Head of caudate nucleus (tissue), 42 donors: ENCODE results near the gene CHCHD6.

Source experiments
- DNase-seq, 42 donors: peaks; one replicate each; pipeline versions ENCODE4 v3.0.0 to v3.0.0-alpha.2; 2020 to 2021; ENCODE audit warnings: mixed read lengths in 7 of 42
- intact Hi-C: fragments of 100-400 bp; cut with DNase I; formaldehyde crosslinking; loops from one replicate; pipeline ENCODE4 v1.15.0; 2022

The CHCHD6 gene

DNA sequence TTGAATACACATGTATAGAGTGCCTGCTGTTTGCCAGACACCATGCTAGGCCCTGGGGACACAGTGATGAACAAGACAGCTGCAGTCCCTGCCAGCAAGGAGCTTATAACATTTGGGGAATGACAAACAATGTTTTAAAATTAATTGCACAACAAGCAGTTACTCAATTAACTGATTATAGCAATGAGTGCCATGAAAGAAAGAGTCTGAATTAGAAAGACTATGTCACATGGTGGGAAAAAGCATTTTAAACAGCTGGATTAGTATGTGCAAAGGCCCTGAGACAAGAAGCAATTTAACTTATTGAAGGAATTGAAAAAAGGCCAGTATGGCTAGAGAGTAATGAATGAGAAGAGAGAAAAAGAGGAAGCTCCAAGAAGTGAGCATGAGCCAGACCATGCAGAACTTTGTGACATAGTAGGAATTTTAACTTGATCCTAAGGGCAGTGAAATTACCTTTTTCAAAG, 214.3 kb downstream of the CHCHD6 start:
- no peak for DNase-seq

DNA sequence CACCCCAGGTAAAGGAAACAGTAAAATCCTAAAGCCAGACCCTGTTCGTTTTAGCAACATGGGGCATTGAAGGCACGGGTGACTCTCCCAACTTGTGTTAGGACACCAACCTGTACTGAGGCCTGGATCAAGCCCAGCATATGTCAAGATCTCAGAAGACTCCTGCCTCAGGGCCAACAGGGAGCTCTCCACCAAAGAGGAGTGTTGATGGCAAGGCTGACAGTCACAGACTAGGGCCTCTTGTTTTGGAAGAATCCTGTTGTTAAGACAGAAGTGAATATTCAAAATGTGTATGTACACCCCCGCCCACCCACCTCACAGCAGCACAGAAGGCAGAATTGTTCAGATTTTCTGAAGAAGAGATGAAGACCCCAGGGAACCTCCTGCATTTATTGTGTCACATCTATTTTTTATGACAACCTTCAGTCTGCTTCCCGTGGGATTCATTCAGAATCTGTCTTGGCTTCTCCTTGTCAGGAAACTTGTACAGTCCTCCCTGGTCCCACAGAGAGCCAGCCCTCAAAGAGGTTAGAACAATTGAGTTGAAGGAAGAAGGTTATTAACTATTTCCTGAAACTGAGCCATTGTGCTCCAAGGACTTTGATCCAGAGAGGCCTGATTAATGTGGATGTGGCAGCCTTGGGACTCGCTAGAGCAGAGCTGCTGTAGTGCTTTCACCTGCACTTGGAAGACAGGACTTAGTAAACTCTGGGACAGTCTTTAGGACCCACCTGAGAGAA, 217.2 kb downstream of the CHCHD6 start:
- intact Hi-C loops = no loop called here
- no peak for DNase-seq

More for the DNA sequence above, 214.3 kb downstream of the CHCHD6 start:
- intact Hi-C loops = no loop called here

DNA sequence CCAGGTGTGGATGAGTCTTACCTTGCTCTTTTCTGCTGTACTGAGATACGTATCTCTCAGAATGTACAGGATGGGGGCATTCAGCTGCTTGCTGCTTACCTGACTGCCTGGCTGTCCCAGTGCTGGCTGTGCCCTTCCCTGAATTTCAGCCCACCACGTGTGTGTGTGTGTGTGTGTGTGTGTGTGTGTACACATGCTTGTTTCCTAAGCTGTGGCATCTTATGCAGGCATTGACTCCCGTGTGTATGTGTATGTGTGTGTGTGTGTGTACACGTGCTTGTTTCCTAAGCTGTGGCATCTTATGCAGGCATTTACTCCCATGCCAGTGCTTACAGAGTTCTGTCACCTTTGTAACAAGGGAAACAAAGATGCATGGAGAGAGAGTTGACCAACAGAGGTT, 218.4 kb downstream of the CHCHD6 start:
- no peak for DNase-seq
- intact Hi-C loops = no loop called here

DNA sequence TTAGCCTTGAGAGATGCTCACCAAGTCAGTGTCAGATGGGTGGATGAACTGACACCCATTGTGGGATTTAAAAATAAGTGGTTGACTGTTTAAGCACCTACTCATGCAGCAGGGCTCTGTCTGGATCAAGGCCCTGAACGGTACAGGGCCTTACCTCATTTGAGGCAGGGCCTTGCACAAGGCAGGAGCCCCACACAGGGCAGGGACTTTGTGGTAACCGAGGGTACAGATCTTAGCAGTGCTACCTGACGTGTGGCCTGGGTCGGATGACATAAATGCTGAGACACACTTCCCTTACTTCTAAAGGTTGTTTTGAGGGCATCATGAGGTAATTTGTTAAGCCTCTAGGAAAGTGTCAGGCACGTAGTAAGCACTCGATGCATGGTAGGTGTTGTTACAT, 219.4 kb downstream of the CHCHD6 start:
- intact Hi-C loops = no loop called here
- no peak for DNase-seq

DNA sequence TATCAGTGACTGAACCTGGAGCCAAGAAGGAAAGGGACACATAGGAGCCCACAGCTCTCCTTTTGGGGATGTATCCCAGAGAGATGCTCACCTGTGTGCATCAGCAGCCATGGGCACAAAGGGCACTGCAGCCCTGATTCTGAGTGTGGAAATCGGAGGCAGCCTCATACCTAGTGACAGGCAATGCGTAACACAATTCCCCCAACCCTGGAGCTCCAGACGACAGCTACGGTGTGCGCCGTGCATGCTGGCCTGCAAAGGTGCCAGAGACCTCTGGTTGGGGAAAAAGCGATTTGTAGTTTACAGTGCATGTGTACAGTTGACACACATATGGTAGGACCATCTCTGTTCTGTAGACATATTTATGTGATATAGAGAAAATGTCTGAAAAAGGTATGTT, 219.9 kb downstream of the CHCHD6 start:
- no peak for DNase-seq

DNA sequence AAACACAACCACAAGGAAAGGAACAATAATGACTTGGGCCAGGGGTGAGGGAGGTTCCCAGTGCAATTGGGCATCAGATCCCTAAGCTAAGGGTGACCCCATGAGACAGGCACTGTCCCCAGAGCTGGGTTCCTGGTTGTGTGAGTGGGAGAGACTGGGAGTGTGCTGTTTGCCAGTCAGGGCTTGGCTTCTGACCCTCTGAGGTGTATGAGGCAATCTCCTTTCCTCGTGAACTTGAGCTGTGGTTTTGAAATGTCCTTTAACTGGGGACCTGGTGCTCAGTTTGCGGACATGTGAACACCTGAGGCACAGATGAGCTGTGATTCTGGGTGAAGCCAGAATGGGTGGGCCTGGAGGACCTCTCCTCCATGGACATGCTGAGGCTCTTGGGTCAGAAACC, 220.4 kb downstream of the CHCHD6 start:
- no peak for DNase-seq
- intact Hi-C loops = no loop called here

More for the DNA sequence above, 219.9 kb downstream of the CHCHD6 start:
- intact Hi-C loops = no loop called here

DNA sequence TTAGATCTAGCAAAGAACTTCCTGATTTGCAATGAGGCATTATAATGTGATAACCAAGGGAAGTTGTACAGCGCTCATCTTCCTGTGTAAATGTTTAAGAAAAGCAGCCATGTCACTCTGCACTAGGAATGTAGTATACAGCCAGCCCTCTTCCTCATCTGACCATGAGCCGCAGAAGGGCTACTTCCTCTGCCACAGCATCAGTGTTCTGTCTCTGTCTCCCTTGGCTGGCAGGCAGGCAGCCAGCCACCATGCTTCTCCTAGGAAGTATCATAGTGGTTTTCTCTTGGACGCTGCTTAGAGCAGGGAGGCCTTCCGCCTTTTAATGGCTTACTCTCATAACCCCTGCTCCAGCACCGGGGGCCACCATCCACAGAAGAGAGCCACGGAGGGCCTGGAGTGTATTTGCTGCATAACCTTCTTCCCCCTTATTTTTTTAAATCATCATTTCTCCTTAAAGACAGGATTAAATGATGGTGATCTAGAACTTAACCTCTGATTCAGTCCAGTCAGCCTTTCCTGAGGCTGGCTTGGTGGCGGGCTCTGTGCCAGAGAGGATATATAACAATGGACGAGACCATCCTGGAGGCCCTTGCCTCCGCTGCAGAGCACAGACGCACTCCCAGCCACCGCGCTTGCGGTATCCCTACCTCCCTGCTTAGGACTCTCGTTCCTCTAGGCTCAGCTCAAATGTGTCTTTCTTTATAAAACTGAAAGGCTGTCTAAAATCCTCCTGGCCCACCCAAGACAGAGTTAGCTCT, 221.6 kb downstream of the CHCHD6 start:
- DNase-seq = peak in 16 of 42 donors; percentile 15 to 55 (median 40)
- intact Hi-C loops = no loop called here

DNA sequence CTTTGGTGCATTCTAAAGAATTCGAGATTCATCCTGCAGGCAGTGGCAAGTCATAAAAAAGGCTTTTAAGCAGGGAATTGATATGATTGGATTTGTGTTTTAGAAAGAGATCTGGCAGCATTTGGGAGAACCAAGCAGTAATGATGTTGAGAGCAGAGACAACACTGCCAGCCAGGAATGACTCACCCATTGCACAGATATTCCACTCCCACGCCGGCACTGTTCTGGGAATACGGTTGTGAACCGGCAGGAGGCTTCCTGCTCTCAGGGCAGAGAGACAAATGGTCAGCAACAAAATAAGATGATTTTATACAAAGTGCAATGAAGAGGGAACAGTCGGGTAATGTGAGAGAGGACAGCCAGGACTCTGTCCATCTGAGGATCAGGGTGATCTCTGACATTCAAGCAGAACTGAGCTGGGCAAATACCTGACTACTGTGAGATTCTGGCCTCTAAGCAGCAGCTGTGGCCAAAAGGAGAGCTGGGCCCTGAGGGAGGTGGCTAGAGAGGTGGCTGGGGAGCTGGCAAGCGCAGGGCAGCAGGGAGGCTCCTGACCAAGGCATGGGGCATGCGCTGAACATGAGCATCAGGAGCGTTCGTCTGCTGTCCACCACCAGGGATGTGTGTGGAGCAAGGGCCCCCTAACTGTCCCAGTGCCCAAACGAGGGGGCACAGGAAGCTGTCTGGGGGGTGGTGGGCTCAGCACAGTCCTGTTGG, 222.8 kb downstream of the CHCHD6 start:
- peak; percentile 26 to 89 (median 69) for DNase-seq
- intact Hi-C loops = no loop called here

DNA sequence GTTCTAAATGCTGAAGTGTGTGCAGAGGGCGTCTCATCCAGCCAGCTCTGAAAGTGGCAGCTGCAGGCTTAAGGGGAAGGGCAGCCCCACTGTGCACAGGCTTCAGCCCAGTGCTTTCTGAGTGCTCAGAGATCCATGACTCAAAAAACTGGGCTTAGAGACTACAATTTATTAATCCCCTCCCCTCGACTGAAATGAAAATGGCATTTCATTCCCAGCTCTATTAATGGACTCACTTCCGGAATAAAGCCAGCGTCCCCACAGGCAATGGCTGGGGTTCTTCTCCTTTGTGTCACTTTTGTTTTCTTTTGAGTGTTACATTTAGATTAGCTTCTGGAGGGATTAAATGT, 223.3 kb downstream of the CHCHD6 start:
- intact Hi-C loops = no loop called here
- no peak for DNase-seq

DNA sequence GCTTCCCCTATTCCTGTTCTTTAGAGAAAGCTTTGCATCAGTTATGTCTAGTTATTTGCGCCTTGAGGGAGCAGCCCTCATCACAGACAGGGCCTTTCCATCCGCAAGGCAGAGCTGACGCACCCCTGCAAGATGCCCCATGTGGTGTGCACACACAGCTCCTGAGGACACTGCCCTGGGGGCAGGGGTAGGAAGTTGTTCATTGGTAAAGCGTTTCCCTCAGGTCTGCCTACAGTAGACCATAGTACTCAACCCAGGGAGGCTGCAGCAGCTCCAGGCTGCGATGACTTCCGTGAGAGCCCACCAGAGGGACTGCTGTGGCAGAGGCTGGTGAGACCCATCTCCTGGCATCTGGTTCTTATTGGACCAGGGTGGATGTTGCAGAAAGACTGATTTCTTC, 223.8 kb downstream of the CHCHD6 start:
- no peak for DNase-seq
- intact Hi-C loops = no loop called here

DNA sequence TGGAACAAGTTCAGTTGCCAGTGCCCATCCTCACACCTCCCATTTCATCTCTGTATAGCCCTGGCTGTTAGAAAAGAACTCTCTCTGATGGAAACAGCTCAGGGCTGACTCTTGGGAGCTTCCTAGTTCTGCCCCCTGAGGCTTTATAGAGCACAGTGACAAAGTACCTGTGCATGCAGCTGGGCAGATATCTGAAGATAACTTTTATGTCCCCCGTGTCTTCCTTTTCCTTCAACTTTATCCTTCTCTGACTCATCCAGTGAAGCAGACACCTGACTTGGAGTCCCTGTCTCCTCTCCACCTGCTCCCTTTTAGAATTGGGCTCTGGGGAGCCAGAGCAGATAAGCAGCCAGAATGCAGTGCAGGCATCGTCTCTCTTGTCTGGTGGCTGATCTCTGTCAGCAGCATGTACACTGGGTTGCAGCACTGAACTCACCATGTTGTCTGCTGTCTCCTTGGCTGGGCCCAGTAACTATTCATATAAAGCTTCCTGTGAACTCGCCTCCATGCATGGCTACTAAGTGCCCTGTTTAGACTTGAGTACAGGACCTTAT, 225.0 kb downstream of the CHCHD6 start:
- DNase-seq = no peak
- intact Hi-C loops = no loop called here

DNA sequence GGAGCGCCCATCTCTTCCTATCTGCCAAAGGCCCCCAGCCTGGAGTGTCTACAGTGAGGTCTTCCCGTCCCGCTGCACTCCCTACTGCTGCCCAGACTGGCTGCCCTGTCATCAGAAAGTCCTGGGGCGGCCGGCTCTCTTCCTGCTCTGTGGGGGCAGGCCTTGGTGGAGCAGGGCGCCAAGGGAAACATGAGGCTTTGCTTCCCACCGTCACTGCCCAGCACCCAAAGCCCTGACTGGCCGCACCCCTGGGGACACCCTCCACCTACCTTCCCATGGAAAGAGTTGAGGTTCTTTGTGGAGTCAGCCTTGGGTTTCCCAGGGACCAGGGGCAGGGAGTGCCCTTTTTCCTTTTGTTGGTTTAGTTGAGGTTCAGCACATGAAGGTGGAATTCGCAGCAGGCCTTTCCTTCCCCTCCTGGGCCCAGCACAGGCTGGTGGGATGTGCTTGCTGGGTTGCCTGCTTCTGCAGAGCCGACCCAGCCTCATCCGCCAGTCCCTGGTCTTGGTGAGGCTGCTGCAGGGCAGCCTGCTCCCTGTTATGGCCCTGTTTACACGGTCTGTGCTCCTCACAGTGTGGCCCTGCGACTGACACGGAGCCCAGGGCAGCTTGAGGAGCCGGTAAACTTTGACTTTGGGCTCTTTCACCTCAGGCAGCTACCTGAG, 227.0 kb downstream of the CHCHD6 start:
- peak in 1 of 42 donors; percentile 31 for DNase-seq
- intact Hi-C loops = no loop called here

DNA sequence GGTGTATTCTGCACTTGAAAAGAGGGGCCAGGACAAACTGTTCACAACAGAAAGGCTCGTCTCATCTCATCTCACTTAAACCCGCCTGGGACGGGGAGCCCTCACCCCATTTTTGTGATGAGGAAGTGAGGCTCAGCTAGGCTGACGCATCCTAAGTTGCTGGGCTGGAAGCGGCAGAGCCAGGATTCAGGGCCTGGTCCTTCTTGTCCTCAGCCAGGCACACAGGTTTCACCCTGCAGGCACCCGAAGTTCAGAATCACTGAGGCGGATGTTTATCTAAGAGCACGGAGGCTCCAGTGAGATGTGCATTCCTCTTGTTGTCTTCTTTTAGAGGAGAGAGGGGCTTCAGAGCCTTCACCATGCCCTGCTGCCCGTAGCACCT, 227.8 kb downstream of the CHCHD6 start:
- intact Hi-C loops = no loop called here
- peak in 1 of 42 donors; percentile 13 for DNase-seq

DNA sequence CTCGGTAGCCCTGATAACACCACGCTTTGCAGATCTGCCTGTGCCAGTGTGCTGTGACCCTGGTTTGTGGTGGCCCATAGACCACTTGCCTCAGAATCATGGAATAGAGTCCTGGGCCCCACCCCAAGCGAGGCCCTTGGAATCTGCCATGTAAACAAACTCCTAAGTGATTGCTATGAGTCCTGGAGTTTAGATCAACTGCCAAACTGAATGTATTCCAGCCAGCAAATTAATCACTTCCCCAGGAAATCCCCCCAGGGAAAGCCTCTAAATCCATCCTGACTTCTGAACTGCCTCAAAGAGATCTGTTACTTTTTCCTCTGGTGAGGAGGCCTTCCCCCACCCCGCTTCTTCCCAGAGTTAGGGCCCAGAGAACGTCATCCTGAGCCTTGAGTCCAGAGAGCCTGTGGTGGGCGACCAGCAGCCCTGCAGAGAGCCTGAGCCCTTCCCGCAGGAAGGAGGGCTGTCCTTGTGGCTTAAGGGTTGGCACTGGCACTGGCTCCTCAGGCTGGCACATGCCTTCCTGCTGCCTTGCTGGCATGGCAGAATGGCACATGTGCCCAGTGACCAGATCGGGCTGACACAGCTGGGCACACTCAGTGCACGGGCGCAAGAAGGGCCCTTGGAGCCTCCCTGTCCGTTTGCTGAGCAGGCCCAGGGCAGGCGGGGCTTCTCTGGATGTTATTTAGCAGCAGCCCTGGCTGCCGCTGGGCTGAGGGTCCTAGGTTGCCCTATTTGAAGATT, 228.3 kb downstream of the CHCHD6 start:
- intact Hi-C loops = no loop called here
- DNase-seq = peak in 1 of 42 donors; percentile 35

DNA sequence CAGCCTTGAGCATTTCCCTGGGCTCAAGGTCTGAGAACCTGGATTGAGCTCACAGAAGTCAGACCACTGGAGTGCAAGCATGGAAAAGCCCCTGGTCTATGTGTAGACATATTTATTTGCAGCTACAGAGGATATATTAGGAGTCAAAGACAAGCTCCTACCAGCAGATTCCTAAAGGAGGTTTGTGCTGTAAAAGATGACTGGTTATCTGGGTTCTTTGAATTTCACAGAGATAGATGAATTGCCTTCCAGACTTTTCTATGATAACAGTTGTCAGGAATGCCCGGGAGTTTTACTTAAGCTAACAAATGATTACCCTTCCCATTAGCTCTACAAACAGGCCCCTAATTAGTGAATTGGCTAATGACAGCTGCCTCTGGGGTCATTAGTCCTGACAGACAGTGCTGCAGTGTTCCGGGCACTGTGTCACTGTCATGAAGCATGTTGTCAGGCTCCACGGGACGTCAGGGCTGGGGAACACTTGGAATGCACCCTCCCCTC, 230.0 kb downstream of the CHCHD6 start:
- peak in 2 of 42 donors; percentile 25 to 33 for DNase-seq
- intact Hi-C loops = no loop called here

DNA sequence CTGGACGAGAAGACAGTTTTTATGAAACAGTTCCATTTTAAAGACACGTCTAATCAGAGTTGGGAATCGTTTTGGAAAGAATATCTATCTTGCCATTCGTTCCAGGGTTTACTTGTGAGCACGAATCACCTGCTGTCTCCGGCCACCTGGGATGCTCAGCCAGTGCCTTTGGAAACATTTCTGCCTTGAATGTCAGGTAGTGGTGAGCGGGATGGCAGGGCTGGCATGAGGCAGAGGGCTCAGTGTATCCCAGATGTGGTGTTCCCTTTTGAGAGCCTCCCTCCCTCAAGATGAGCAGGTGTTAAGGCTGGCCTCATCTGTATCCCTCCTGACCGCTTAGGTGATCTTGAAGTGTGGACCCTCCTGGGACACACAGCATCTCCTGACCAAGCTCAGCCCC, 231.0 kb downstream of the CHCHD6 start:
- peak in 2 of 42 donors; percentile 5 to 9 for DNase-seq
- intact Hi-C loops = no loop called here

DNA sequence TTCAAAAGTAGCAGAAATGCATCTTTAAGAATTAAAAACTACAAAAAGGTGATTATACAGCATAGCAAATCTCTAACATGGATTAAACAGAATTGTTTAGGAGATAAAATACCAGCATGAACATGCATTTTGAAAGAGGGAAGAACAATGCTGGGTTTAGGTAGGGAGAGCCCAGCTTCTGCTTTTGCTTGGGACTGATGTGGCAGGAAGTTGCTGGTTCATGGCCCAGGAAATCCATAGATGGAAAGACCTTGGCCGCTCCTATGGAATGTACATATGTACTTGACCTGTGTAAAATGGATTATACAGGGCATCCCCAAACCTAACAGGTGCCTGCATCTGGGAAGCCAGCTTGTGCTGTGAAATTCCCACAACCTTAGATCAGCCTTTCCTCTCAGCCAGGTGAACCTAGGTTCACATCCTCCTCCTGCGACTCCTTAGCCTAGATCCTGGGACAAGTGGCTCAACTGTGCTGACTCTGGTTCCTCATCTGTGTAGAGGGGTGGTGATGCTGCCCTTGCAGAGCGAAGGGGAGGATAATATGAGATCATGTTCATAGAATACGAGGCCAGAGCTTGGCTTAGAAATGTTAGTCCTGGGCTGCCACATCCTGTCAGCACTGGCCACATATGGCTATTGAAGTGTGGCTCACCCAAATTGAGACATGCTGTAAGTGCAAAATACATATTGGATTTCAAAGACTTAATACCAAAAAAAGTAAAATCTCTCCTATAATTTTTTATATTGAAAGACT, 231.9 kb downstream of the CHCHD6 start:
- intact Hi-C loops = no loop called here
- peak in 1 of 42 donors; percentile 36 for DNase-seq
